ENCODE results near the gene LGI4. TPM values are rescaled to one million over a fixed set of nuclear protein-coding genes. Genes with fewer than 3 reads are reported as not detected.

LGI4 gene
- total RNA-seq, 4 donors from 2014 or later, result 32.0 to 58.6 (median 49.2) TPM

GRCh38 chr19:35162471-35163326, 27.8 kb upstream of the LGI4 start:
- no peaks in the 10 kb centered on the region for H3K4me1 ChIP-seq
- intact Hi-C loops (cut with DNase I), result no loop called here
- H3K9me3 ChIP-seq, result peaks cover 0 to 48% (median 25%) of the 10 kb centered on the region in 4 donors
- TF ChIP-seq CTCF (IDR thresholded peaks at IDR 0.05), result no peak
- TF ChIP-seq POLR2AphosphoS5 (IDR thresholded peaks at IDR 0.05), result no peak
- no peak for TF ChIP-seq EP300 (IDR thresholded peaks at IDR 0.05)
- TF ChIP-seq POLR2A (IDR thresholded peaks at IDR 0.05; ENCODE audit: low read depth), result no peak
- peaks cover 23 to 99% (median 69%) of the 10 kb centered on the region in 4 donors for H3K36me3 ChIP-seq
- no peak overlapping the region for H3K4me3 ChIP-seq
- peaks cover 0 to 11% (median 0%) of the 10 kb centered on the region in 4 donors for H3K27me3 ChIP-seq
- DNase-seq (ENCODE audit: extremely low spot score), result no peak
- no peak overlapping the region for H3K27ac ChIP-seq (replicated peaks in 1 of 4)
- 82% methylated on average over 3 of the region's 6 CpGs for WGBS

- Histone ChIP-seq H3K36me3 (peaks cover 19 to 97% (median 63%) of the 10 kb centered on the region in 4 donors), H3K4me3 (no peak overlapping the region), H3K27me3 (peaks cover 0 to 23% (median 0%) of the 10 kb centered on the region in 4 donors), H3K4me1 (peaks cover 0 to 1% (median under 1%) of the 10 kb centered on the region in 4 donors), H3K27ac (replicated peaks in 1 of 4) (no peak overlapping the region), H3K9me3 (peaks cover 0 to 41% (median 21%) of the 10 kb centered on the region in 4 donors)
- no peak for DNase-seq (ENCODE audit: extremely low spot score)
- intact Hi-C loops (cut with DNase I), result no loop called here
- WGBS, result 95% methylated on average over 2 of the region's 2 CpGs
- TF ChIP-seq POLR2AphosphoS5 (IDR thresholded peaks at IDR 0.05), result no peak
- no peak for TF ChIP-seq CTCF (IDR thresholded peaks at IDR 0.05)
- no peak for TF ChIP-seq EP300 (IDR thresholded peaks at IDR 0.05)
- TF ChIP-seq POLR2A (IDR thresholded peaks at IDR 0.05; ENCODE audit: low read depth), result no peak
Measured at GRCh38 chr19:35161434-35161743, 26.5 kb upstream of the LGI4 start.

GRCh38 chr19:35160629-35161433, 26.0 kb upstream of the LGI4 start:
- Histone ChIP-seq H3K4me1 (peaks cover 1 to 6% (median 3%) of the 10 kb centered on the region in 4 donors), H3K4me3 (no peak overlapping the region), H3K36me3 (peaks cover 14 to 91% (median 57%) of the 10 kb centered on the region in 4 donors), H3K27ac (replicated peaks in 1 of 4) (no peak overlapping the region), H3K9me3 (peaks cover 0 to 35% (median 15%) of the 10 kb centered on the region in 4 donors), H3K27me3 (peaks cover 0 to 28% (median under 1%) of the 10 kb centered on the region in 4 donors)
- WGBS, result 83% methylated on average over 9 of the region's 9 CpGs
- no peak for TF ChIP-seq POLR2A (IDR thresholded peaks at IDR 0.05; ENCODE audit: low read depth)
- TF ChIP-seq EP300 (IDR thresholded peaks at IDR 0.05), result no peak
- no peak for TF ChIP-seq CTCF (IDR thresholded peaks at IDR 0.05)
- no peak for TF ChIP-seq POLR2AphosphoS5 (IDR thresholded peaks at IDR 0.05)
- intact Hi-C loops (cut with DNase I), result no loop called here
- DNase-seq (ENCODE audit: extremely low spot score), result no peak

- WGBS, result 84% methylated on average over 8 of the region's 8 CpGs
- DNase-seq (ENCODE audit: extremely low spot score), result no peak
- H3K27ac ChIP-seq (replicated peaks in 1 of 4), result no peak overlapping the region
- H3K4me1 ChIP-seq, result peaks cover 8 to 18% (median 14%) of the 10 kb centered on the region in 4 donors
- H3K27me3 ChIP-seq, result peaks cover 0 to 41% (median 9%) of the 10 kb centered on the region in 4 donors
- H3K36me3 ChIP-seq, result peaks cover 10 to 80% (median 51%) of the 10 kb centered on the region in 4 donors
- intact Hi-C loops (cut with DNase I), result no loop called here
- no peak overlapping the region for H3K4me3 ChIP-seq
- TF ChIP-seq EP300 (IDR thresholded peaks at IDR 0.05) (no peak), CTCF (IDR thresholded peaks at IDR 0.05) (no peak), POLR2AphosphoS5 (IDR thresholded peaks at IDR 0.05) (no peak), POLR2A (IDR thresholded peaks at IDR 0.05; ENCODE audit: low read depth) (no peak)
- H3K9me3 ChIP-seq, result peaks cover 0 to 23% (median 13%) of the 10 kb centered on the region in 4 donors
Measured at GRCh38 chr19:35159606-35160005, 24.7 kb upstream of the LGI4 start.

All from esophagus muscularis mucosa (tissue), 4 donors.